Chondrocyte (in vitro differentiated cells): ENCODE measurements around the gene HNRNPU. TPM values are rescaled to one million over a fixed set of nuclear protein-coding genes. Genes with fewer than 3 reads are reported as not detected.
A peak's percentile ranks its signal among the peaks of the same experiment; 100 is the strongest.

Experiments
- DNase-seq: peaks from one replicate; pipeline ENCODE4 v3.0.0; 2021; ENCODE audit warnings: mixed read lengths, low spot score
- H3K27ac Mint-ChIP-seq: one replicate; pipeline ENCODE4 v1.8.0; 2021; ENCODE audit warnings: mild to moderate bottlenecking, moderate library complexity, mixed read lengths; ENCODE audit not compliant: unreplicated experiment
- H3K27me3 Mint-ChIP-seq: 2 replicates; pipeline ENCODE4 v1.8.0; 2021; ENCODE audit warnings: low read depth, mixed read lengths
- H3K36me3 Mint-ChIP-seq: 2 replicates; pipeline ENCODE4 v1.8.0; 2021; ENCODE audit warnings: low read depth, mixed read lengths
- H3K4me1 Mint-ChIP-seq: 2 replicates; pipeline ENCODE4 v1.8.0; 2021; ENCODE audit warnings: low read depth, mild to moderate bottlenecking, mixed read lengths
- H3K4me3 Mint-ChIP-seq: one replicate; pipeline ENCODE4 v1.8.0; 2021; ENCODE audit warnings: mild to moderate bottlenecking, moderate library complexity, mixed read lengths; ENCODE audit not compliant: unreplicated experiment
- H3K9me3 Mint-ChIP-seq: 2 replicates; pipeline ENCODE4 v1.8.0; 2021; ENCODE audit warnings: low read depth, mixed read lengths
- CTCF ChIP-seq: fragments of 200-600 bp; sonication (generic); IDR thresholded peaks from 2 replicates; pipeline ENCODE4 v1.5.0; 2021; ENCODE audit warnings: antibody characterized with exemption, mild to moderate bottlenecking, moderate library complexity
- long read RNA-seq: library from polyadenylated mRNA; stranded (forward); transcript quantifications from one replicate; pipeline ENCODE4 v2.0.0, GENCODE V29; 2021
- total RNA-seq: library from RNA; stranded (reverse); gene quantifications from 3 replicates; pipeline ENCODE4 v1.2.1, GENCODE V29; 2021

Gene HNRNPU
- total RNA-seq = 223 to 285 TPM (median 226 TPM) in 3 replicates
- long read RNA-seq, full-length matches to known transcripts = 603 of 628 reads
- long read RNA-seq, partial matches to known transcripts = 7 of 628 reads
- long read RNA-seq, other reads (novel, unspliced or antisense) = 18 of 628 reads

- H3K27ac Mint-ChIP-seq = peak within 1 kb of the TSS; percentile 94
- peak; percentile 73 for TF ChIP-seq CTCF
- peaks cover 42% of the 10 kb centered on the region for H3K4me1 Mint-ChIP-seq
- no peaks in the 10 kb centered on the region for H3K9me3 Mint-ChIP-seq
- peak within 1 kb of the TSS; percentile 91 for H3K4me3 Mint-ChIP-seq
- peak; percentile 99 for DNase-seq
- peaks cover 9% of the 10 kb centered on the region for H3K36me3 Mint-ChIP-seq
- no peaks in the 10 kb centered on the region for H3K27me3 Mint-ChIP-seq
Observed at GRCh38 chr1:244864253-244865027, at the start of gene HNRNPU. Gene HNRNPU, minus strand, starts transcription at chr1:244864543. Its CDS starts 236 bp downstream, at chr1:244864307.

GRCh38 chr1:244913806-244914205 is 49.5 kb upstream of the HNRNPU start:
- Mint-ChIP-seq H3K4me3 (no peak overlapping the region), H3K27ac (no peak overlapping the region), H3K27me3 (no peaks in the 10 kb centered on the region), H3K4me1 (peaks cover 3% of the 10 kb centered on the region), H3K9me3 (no peaks in the 10 kb centered on the region), H3K36me3 (no peaks in the 10 kb centered on the region)
- no peak for TF ChIP-seq CTCF
- no peak for DNase-seq

GRCh38 chr1:244904119-244904518 is 39.8 kb upstream of the HNRNPU start:
- no peaks in the 10 kb centered on the region for H3K27me3 Mint-ChIP-seq
- no peak for DNase-seq
- no peak overlapping the region for H3K27ac Mint-ChIP-seq
- H3K4me1 Mint-ChIP-seq = peaks cover 22% of the 10 kb centered on the region
- H3K36me3 Mint-ChIP-seq = no peaks in the 10 kb centered on the region
- no peaks in the 10 kb centered on the region for H3K9me3 Mint-ChIP-seq
- no peak for TF ChIP-seq CTCF
- H3K4me3 Mint-ChIP-seq = no peak overlapping the region

GRCh38 chr1:244901400-244902015 is 37.2 kb upstream of the HNRNPU start:
- no peak for TF ChIP-seq CTCF
- Mint-ChIP-seq H3K27ac (peak overlapping the region; percentile 69), H3K4me3 (no peak overlapping the region), H3K4me1 (peaks cover 31% of the 10 kb centered on the region), H3K9me3 (no peaks in the 10 kb centered on the region), H3K27me3 (no peaks in the 10 kb centered on the region), H3K36me3 (no peaks in the 10 kb centered on the region)
- DNase-seq = no peak

- no peak overlapping the region for H3K4me3 Mint-ChIP-seq
- DNase-seq = no peak
- no peak for TF ChIP-seq CTCF
- H3K36me3 Mint-ChIP-seq = no peaks in the 10 kb centered on the region
- no peaks in the 10 kb centered on the region for H3K9me3 Mint-ChIP-seq
- H3K4me1 Mint-ChIP-seq = peaks cover 35% of the 10 kb centered on the region
- H3K27me3 Mint-ChIP-seq = no peaks in the 10 kb centered on the region
- H3K27ac Mint-ChIP-seq = no peak overlapping the region
Observed at GRCh38 chr1:244897476-244898254, 33.3 kb upstream of the HNRNPU start.
